K562 (cell line): ENCODE measurements around the gene ARHGAP25. TPM values are rescaled to one million over a fixed set of nuclear protein-coding genes. Genes with fewer than 3 reads are reported as not detected.

Experiments used
- CCNT2 ChIP-seq: IDR thresholded peaks from 2 replicates; pipeline ENCODE4 v1.6.1; 2011; ENCODE audit warnings: borderline replicate concordance, low read depth, mild to moderate bottlenecking, moderate library complexity, mixed read lengths, low read length; ENCODE audit not compliant: insufficient read length; ENCODE audit errors: extremely low read depth
- FOXO4 ChIP-seq: fragments of 450-650 bp; formaldehyde crosslinking; IDR thresholded peaks from 2 replicates; pipeline ENCODE4 v1.4.0; 2020; ENCODE audit warnings: mild to moderate bottlenecking, moderate library complexity
- KLF10 ChIP-seq: fragments of 250-450 bp; sonication (Bioruptor Pico); IDR thresholded peaks from 2 replicates; pipeline ENCODE4 v1.6.1; 2021; ENCODE audit warnings: matching md5 sums
- PTRF ChIP-seq: fragments of 450-650 bp; IDR thresholded peaks from 2 replicates; pipeline ENCODE4 v1.6.1; 2016; ENCODE audit warnings: mild to moderate bottlenecking, missing genetic modification characterization, missing compliant biosample characterization
- TCF7L2 ChIP-seq: fragments of 150-350 bp; IDR thresholded peaks from 2 replicates; pipeline ENCODE4 v1.6.1; 2016; ENCODE audit warnings: low read depth, mild to moderate bottlenecking, low read length, moderate library complexity
- THRA ChIP-seq: fragments of 450-650 bp; IDR thresholded peaks from 2 replicates; pipeline ENCODE4 v1.6.1; 2017; ENCODE audit warnings: mild to moderate bottlenecking, moderate library complexity
- ZBTB11 ChIP-seq, 3 experiments: fragments of 200-800 bp in 1 of 3; fragments of 250-450 bp in 1 of 3; fragments of 450-650 bp in 1 of 3; sonication (Bioruptor Pico) in 1 of 3; sonication (Bioruptor generic) in 1 of 3; formaldehyde crosslinking in 1 of 3; IDR thresholded peaks; 2 replicates each; pipeline versions ENCODE4 v1.6.1 to v1.8.0; 2016 to 2022; ENCODE audit warnings: mild to moderate bottlenecking in 2 of 3, missing genetic modification characterization in 2 of 3, missing compliant biosample characterization in 1 of 3, moderate library complexity in 1 of 3
- ZFP1 ChIP-seq: fragments of 450-650 bp; formaldehyde crosslinking; IDR thresholded peaks from 2 replicates; pipeline ENCODE4 v1.4.0; 2020; ENCODE audit warnings: mild to moderate bottlenecking, mixed read lengths
- ZHX1 ChIP-seq: fragments of 150-350 bp; conservative IDR thresholded peaks from 2 replicates; pipeline ENCODE4 v1.6.1; 2014; ENCODE audit warnings: low read length
- ZNF277 ChIP-seq: fragments of 250-450 bp; sonication (Bioruptor Pico); IDR thresholded peaks from 2 replicates; pipeline ENCODE4 v1.8.0; 2022; ENCODE audit warnings: inconsistent platforms, mild to moderate bottlenecking, moderate library complexity, borderline replicate concordance
- polyA plus RNA-seq, 8 experiments: library from polyadenylated mRNA; depleted of rRNA in 4 of 8; stranded (reverse) in 5 of 8; unstranded in 3 of 8; fragments of >200 nt; fragmentation: Nextera tagmentation in 2 of 8; fragmentation: Illumina TruSeq in 1 of 8; extraction: Ambion mirVana in 2 of 8; extraction: Trizol in 1 of 8; gene quantifications; 2 replicates each; pipeline versions ENCODE4 v1.2.1 to v1.2.3, GENCODE V29; 2011 to 2014; ENCODE audit warnings: inconsistent platforms in 1 of 8, missing spikeins in 1 of 8
- total RNA-seq, 7 experiments: library from RNA; depleted of rRNA in 6 of 7; stranded (reverse); fragments of >200 nt in 6 of 7; fragmentation: Illumina TruSeq in 2 of 7; extraction: Trizol in 2 of 7; gene quantifications; 2 replicates each; pipeline versions ENCODE4 v1.2.1 to v1.2.3, GENCODE V29; 2011 to 2021; ENCODE audit warnings: low replicate concordance in 1 of 7
- TF ChIP-seq, protein P1 (sequence below): fragments of 450-650 bp; formaldehyde crosslinking; IDR thresholded peaks from 2 replicates; pipeline ENCODE4 v1.4.0; 2020; ENCODE audit warnings: mild to moderate bottlenecking, moderate library complexity

The ARHGAP25 gene
- total and polyA plus RNA-seq, 9 of the 15 experiments (the other 6 are each of a cell fraction or from before 2014, with no cell fraction given): 4.9 to 14.8 (median 10.7) TPM

GRCh38 chr2:68832233-68832869 is 97.7 kb downstream of the ARHGAP25 start (continued):
- TF ChIP-seq ZNF277 (CRISPR knock-in tag) (no peak), THRA (no peak), CCNT2 (no peak), PTRF (tag) (no peak), KLF10 (CRISPR knock-in tag) (no peak), ZBTB11 (CRISPR knock-in tag; IDR thresholded peaks at IDR 0.05) (no peak), TCF7L2 (no peak), ZFP1 (no peak), FOXO4 (CRISPR knock-in tag) (no peak), ZHX1 (no peak)
- TF ChIP-seq, protein P1, sequence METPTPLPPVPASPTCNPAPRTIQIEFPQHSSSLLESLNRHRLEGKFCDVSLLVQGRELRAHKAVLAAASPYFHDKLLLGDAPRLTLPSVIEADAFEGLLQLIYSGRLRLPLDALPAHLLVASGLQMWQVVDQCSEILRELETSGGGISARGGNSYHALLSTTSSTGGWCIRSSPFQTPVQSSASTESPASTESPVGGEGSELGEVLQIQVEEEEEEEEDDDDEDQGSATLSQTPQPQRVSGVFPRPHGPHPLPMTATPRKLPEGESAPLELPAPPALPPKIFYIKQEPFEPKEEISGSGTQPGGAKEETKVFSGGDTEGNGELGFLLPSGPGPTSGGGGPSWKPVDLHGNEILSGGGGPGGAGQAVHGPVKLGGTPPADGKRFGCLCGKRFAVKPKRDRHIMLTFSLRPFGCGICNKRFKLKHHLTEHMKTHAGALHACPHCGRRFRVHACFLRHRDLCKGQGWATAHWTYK (CRISPR knock-in tag): no peak
